Neural crest cell (in vitro differentiated cells): Measurements from ENCODE around the gene NTM. TPM values are rescaled to one million over a fixed set of nuclear protein-coding genes. Genes with fewer than 3 reads are reported as not detected.

Experiments
- DNase-seq: peaks from one replicate; pipeline ENCODE4 v3.0.0; 2021; ENCODE audit warnings: low read depth, mixed read lengths, low spot score
- H3K27ac Mint-ChIP-seq: one replicate; pipeline ENCODE4 v1.8.0; 2021; ENCODE audit warnings: mild to moderate bottlenecking, mixed read lengths; ENCODE audit not compliant: unreplicated experiment
- H3K27me3 Mint-ChIP-seq: 2 replicates; pipeline ENCODE4 v1.8.0; 2021; ENCODE audit warnings: low read depth, mild to moderate bottlenecking, mixed read lengths
- H3K36me3 Mint-ChIP-seq: 2 replicates; pipeline ENCODE4 v1.8.0; 2021; ENCODE audit warnings: low read depth, mild to moderate bottlenecking, mixed read lengths
- H3K4me1 Mint-ChIP-seq: 2 replicates; pipeline ENCODE4 v1.8.0; 2021; ENCODE audit warnings: mixed read lengths
- H3K4me3 Mint-ChIP-seq: one replicate; pipeline ENCODE4 v1.8.0; 2021; ENCODE audit warnings: mild to moderate bottlenecking, mixed read lengths
- H3K9me3 Mint-ChIP-seq: 2 replicates; pipeline ENCODE4 v1.8.0; 2021; ENCODE audit warnings: mixed read lengths
- total RNA-seq: library from RNA; stranded (reverse); gene quantifications from 2 replicates; pipeline ENCODE4 v1.2.1, GENCODE V29; 2021
- TF ChIP-seq, protein P1 (sequence below): fragments of 200-600 bp; sonication (generic); conservative IDR thresholded peaks from 2 replicates; pipeline ENCODE4 v1.5.0; 2021; ENCODE audit warnings: antibody characterized with exemption, mild to moderate bottlenecking

The NTM gene
- total RNA-seq, 1 donor from 2014 or later: 11.3 TPM

DNA sequence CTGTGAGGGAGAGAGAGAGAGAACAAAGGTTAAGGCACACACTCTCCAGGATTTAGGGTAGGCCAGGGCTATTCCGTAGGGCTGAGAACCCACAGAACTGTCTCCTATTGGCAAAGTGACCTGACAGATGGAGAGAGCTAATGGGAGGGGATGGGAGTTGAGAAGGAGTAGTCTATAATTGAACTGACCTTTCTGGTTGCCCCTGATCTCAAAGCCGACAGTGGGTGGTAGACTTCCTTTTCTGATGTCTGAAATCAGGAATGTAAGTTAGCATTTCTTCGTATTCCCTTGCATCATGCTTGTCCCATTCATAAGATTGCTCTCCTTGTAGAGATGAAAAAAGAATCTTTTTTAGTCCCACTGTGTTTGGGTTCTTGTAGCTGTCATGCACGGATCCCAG, 210.1 kb downstream of the NTM start:
- Mint-ChIP-seq H3K27me3 (no peaks in the 10 kb centered on the region), H3K4me1 (peaks cover 32% of the 10 kb centered on the region), H3K9me3 (no peaks in the 10 kb centered on the region), H3K4me3 (no peak overlapping the region), H3K27ac (no peak overlapping the region), H3K36me3 (no peaks in the 10 kb centered on the region)
- TF ChIP-seq, protein P1, sequence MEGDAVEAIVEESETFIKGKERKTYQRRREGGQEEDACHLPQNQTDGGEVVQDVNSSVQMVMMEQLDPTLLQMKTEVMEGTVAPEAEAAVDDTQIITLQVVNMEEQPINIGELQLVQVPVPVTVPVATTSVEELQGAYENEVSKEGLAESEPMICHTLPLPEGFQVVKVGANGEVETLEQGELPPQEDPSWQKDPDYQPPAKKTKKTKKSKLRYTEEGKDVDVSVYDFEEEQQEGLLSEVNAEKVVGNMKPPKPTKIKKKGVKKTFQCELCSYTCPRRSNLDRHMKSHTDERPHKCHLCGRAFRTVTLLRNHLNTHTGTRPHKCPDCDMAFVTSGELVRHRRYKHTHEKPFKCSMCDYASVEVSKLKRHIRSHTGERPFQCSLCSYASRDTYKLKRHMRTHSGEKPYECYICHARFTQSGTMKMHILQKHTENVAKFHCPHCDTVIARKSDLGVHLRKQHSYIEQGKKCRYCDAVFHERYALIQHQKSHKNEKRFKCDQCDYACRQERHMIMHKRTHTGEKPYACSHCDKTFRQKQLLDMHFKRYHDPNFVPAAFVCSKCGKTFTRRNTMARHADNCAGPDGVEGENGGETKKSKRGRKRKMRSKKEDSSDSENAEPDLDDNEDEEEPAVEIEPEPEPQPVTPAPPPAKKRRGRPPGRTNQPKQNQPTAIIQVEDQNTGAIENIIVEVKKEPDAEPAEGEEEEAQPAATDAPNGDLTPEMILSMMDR: no peak
- no peak for DNase-seq

DNA sequence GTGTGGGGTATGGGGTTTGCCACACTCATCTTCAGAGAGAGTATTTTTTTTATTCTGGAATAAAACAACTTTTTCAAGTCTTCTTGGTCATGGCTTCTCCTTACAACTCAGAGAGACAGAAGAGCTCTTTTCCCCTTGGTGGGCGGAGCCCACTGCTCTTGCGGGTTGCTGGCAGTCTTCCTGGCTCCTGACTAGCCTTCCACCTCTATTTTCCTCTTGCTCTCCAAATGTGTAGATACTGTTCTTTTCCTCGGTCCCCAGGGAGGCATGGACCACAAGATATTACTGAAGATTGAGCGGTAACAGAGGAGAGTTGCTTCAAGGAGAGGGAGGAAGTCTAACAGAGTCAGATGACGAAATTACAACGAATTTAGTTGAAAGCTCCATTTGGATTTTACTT, 210.6 kb downstream of the NTM start:
- TF ChIP-seq, protein P1: no peak
- no peaks in the 10 kb centered on the region for H3K27me3 Mint-ChIP-seq
- H3K4me3 Mint-ChIP-seq: no peak overlapping the region
- H3K9me3 Mint-ChIP-seq: no peaks in the 10 kb centered on the region
- no peak overlapping the region for H3K27ac Mint-ChIP-seq
- H3K4me1 Mint-ChIP-seq: peaks cover 37% of the 10 kb centered on the region
- no peaks in the 10 kb centered on the region for H3K36me3 Mint-ChIP-seq
- no peak for DNase-seq

DNA sequence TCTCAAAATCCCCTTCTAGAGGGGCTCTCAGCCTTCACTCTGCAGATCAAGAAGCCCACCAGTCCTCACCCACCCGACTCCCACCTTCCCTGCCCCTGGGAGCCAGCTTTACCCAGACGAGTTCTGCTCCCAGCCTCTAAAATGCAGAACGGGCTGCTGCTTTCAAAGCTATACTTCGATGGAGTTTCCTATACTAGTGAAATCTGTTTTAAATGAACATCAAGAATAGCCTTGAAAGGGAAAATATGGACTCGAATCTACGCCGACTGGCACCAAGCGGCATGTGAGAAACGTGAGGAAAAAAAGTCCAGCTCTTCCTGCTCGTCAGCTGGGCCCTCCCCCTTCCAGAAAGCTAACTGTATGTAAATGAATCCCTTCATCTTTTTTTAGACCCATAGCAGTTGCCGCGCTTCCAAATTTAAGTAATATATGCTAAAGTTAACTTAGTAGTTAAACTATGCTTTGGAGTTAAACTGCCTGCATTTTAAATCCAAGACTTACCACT, 211.7 kb downstream of the NTM start:
- no peaks in the 10 kb centered on the region for H3K36me3 Mint-ChIP-seq
- TF ChIP-seq, protein P1: no peak
- no peaks in the 10 kb centered on the region for H3K9me3 Mint-ChIP-seq
- no peak overlapping the region for H3K4me3 Mint-ChIP-seq
- no peaks in the 10 kb centered on the region for H3K27me3 Mint-ChIP-seq
- DNase-seq: no peak
- H3K27ac Mint-ChIP-seq: no peak overlapping the region
- H3K4me1 Mint-ChIP-seq: peaks cover 37% of the 10 kb centered on the region

DNA sequence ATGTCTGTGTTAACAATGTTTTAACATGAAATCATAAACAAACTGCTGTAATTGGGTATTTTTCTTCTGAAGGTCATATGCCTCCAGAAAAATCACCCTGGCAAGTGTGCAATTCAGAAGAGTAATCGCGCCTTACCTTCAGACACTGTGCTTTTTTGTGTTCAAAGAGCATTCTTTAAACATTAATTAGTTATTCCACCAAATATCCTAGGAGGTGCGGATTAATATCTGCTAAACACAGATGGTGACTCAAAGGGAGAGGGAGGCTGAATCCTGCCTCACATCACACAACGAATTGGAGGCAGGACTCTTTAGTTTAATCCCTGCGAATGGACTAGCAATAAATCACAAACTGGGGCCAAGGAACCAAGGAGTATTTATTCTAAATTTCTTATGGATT, 213.0 kb downstream of the NTM start:
- H3K27ac Mint-ChIP-seq: no peak overlapping the region
- no peaks in the 10 kb centered on the region for H3K27me3 Mint-ChIP-seq
- H3K4me3 Mint-ChIP-seq: no peak overlapping the region
- peaks cover 2% of the 10 kb centered on the region for H3K9me3 Mint-ChIP-seq
- H3K4me1 Mint-ChIP-seq: peaks cover 40% of the 10 kb centered on the region
- no peak for DNase-seq
- TF ChIP-seq, protein P1: no peak
- no peaks in the 10 kb centered on the region for H3K36me3 Mint-ChIP-seq

DNA sequence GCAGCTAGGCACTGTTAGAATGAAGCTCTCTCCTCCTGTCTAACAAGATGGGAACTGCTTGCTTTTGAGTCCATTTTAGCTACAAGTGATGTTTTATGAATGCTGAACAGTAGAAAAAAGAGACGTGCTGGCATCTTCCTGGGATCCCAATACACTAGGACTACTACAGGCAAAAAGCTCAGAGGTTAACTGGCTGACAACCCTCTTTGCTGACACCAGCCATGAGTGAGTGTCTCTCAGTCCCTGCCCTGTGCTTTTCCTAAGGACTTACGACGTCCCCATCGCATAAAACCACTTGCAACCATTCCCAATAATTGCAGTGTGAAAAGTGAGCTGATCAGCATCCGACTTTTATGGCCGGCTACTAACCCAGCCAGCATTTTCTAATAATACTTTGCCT, 213.5 kb downstream of the NTM start:
- Mint-ChIP-seq H3K9me3 (peaks cover 2% of the 10 kb centered on the region), H3K27ac (no peak overlapping the region), H3K4me1 (peaks cover 40% of the 10 kb centered on the region), H3K27me3 (no peaks in the 10 kb centered on the region), H3K36me3 (no peaks in the 10 kb centered on the region), H3K4me3 (no peak overlapping the region)
- TF ChIP-seq, protein P1: no peak
- no peak for DNase-seq
